CD8-positive, alpha-beta memory T cell (primary cell): ENCODE results near the gene RAPGEF1. TPM values are rescaled to one million over a fixed set of nuclear protein-coding genes. Genes with fewer than 3 reads are reported as not detected.

ENCODE experiments used
- CTCF ChIA-PET: fragments of 350-600 bp; sonication (Branson Sonifier 250); formaldehyde crosslinking; loops from one replicate; lab custom pipeline; 2021; ENCODE audit warnings: antibody characterized with exemption; lab: Charles Lee
- POLR2A ChIA-PET: fragments of 350-600 bp; sonication (Branson Sonifier 250); formaldehyde crosslinking; loops from one replicate; lab custom pipeline; 2021; ENCODE audit warnings: antibody characterized with exemption; lab: Charles Lee
- DNase-seq, 5 donors: peaks; one replicate each; pipeline versions ENCODE4 v3.0.0 to v3.0.0-alpha.2; 2020 to 2022; ENCODE audit warnings: mixed read lengths in 1 of 5
- H3K27ac ChIP-seq: one replicate; pipeline ENCODE4 v1.7.0; 2013; ENCODE audit warnings: low read depth, mild to moderate bottlenecking, low read length, moderate library complexity
- H3K27me3 ChIP-seq: 2 replicates; pipeline ENCODE4 v1.7.0; 2013; ENCODE audit warnings: low read length, mild to moderate bottlenecking; ENCODE audit not compliant: insufficient read depth, poor library complexity, severe bottlenecking
- H3K36me3 ChIP-seq: 2 replicates; pipeline ENCODE4 v1.7.0; 2013; ENCODE audit warnings: mild to moderate bottlenecking, low read length, moderate library complexity; ENCODE audit not compliant: insufficient read depth
- H3K4me1 ChIP-seq: 2 replicates; pipeline ENCODE4 v1.7.0; 2013; ENCODE audit warnings: mild to moderate bottlenecking, low read length, moderate library complexity; ENCODE audit not compliant: insufficient read depth
- H3K4me3 ChIP-seq: 2 replicates; pipeline ENCODE4 v1.7.0; 2013; ENCODE audit warnings: mild to moderate bottlenecking, low read length
- H3K9me3 ChIP-seq: 2 replicates; pipeline ENCODE4 v1.7.0; 2013; ENCODE audit warnings: mild to moderate bottlenecking, low read length
- H3K27ac Mint-ChIP-seq, 8 donors: one replicate each; pipeline ENCODE4 v1.8.0; 2020 to 2021; ENCODE audit warnings: mixed read lengths in 8 of 8, mild to moderate bottlenecking in 6 of 8, inconsistent platforms in 3 of 8, moderate library complexity in 3 of 8
- H3K27me3 Mint-ChIP-seq, 2 donors: one replicate each; pipeline ENCODE4 v1.8.0; 2020 to 2021; ENCODE audit warnings: mixed read lengths in 2 of 2, mild to moderate bottlenecking in 1 of 2, moderate library complexity in 1 of 2
- H3K36me3 Mint-ChIP-seq, 3 donors: one replicate each; pipeline ENCODE4 v1.8.0; 2020 to 2021; ENCODE audit warnings: mixed read lengths in 3 of 3, inconsistent platforms in 1 of 3, mild to moderate bottlenecking in 1 of 3
- H3K4me1 Mint-ChIP-seq, 3 donors: one replicate each; pipeline ENCODE4 v1.8.0; 2020 to 2021; ENCODE audit warnings: mixed read lengths in 3 of 3, inconsistent platforms in 1 of 3, mild to moderate bottlenecking in 1 of 3
- H3K4me3 Mint-ChIP-seq, 7 donors: one replicate each; pipeline ENCODE4 v1.8.0; 2020 to 2021; ENCODE audit warnings: mixed read lengths in 7 of 7, mild to moderate bottlenecking in 6 of 7, moderate library complexity in 4 of 7, inconsistent platforms in 2 of 7
- H3K9me3 Mint-ChIP-seq, 5 donors: one replicate each; pipeline ENCODE4 v1.8.0; 2020 to 2022; ENCODE audit warnings: mixed read lengths in 5 of 5, mild to moderate bottlenecking in 3 of 5, moderate library complexity in 2 of 5, inconsistent platforms in 1 of 5
- polyA plus RNA-seq: library from polyadenylated mRNA; unstranded; fragments of 300-500 nt; fragmentation: Illumina TruSeq; gene quantifications from one replicate; pipeline ENCODE4 v1.2.3, GENCODE V29; 2021
- total RNA-seq, 2 experiments: library from RNA; stranded (reverse); gene quantifications; one replicate each; pipeline ENCODE4 v1.2.3, GENCODE V29; 2021

RAPGEF1 gene
- total and polyA plus RNA-seq, 3 experiments from 2014 or later, result 20.1 to 148 (median 145) TPM

DNA sequence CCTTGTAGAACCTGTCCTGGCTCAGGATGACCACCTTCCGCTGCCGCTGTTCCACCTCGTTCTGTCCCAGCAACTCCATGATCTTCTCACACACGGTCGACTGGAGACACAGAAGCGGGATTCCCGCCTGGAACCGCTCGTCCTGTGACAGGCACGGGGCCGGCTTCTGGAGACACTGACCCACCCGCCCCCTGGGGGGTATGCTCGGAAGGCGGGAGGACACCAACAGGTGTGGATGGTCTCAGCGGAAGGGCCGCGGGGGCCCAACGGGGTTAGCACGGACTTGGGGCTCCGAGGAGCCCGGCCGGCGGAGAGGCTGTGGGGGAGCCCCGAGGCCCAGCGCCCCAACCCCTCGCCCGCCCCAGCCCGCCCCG is 209.3 kb downstream of the RAPGEF1 start:
- Mint-ChIP-seq H3K27ac (peak overlapping the region in 4 of 8 donors; percentile 14 to 64 (median 38)), H3K36me3 (peaks cover 0 to 45% (median 8%) of the 10 kb centered on the region in 3 donors), H3K9me3 (peaks cover 0 to 2% (median 0%) of the 10 kb centered on the region in 5 donors), H3K4me3 (peak overlapping the region; percentile 52 to 81 (median 67)), H3K27me3 (peaks cover 0 to 2% of the 10 kb centered on the region in 2 donors), H3K4me1 (peaks cover 26 to 36% (median 26%) of the 10 kb centered on the region in 3 donors)
- peak overlapping the region; percentile 66 for H3K4me3 ChIP-seq
- peak overlapping the region; percentile 54 for H3K27ac ChIP-seq
- H3K27me3 ChIP-seq, result no peaks in the 10 kb centered on the region
- no peak for DNase-seq
- CTCF ChIA-PET, result no interaction called here
- peaks cover 4% of the 10 kb centered on the region for H3K36me3 ChIP-seq
- H3K9me3 ChIP-seq, result no peaks in the 10 kb centered on the region
- POLR2A ChIA-PET, result no interaction called here
- peaks cover 27% of the 10 kb centered on the region for H3K4me1 ChIP-seq

DNA sequence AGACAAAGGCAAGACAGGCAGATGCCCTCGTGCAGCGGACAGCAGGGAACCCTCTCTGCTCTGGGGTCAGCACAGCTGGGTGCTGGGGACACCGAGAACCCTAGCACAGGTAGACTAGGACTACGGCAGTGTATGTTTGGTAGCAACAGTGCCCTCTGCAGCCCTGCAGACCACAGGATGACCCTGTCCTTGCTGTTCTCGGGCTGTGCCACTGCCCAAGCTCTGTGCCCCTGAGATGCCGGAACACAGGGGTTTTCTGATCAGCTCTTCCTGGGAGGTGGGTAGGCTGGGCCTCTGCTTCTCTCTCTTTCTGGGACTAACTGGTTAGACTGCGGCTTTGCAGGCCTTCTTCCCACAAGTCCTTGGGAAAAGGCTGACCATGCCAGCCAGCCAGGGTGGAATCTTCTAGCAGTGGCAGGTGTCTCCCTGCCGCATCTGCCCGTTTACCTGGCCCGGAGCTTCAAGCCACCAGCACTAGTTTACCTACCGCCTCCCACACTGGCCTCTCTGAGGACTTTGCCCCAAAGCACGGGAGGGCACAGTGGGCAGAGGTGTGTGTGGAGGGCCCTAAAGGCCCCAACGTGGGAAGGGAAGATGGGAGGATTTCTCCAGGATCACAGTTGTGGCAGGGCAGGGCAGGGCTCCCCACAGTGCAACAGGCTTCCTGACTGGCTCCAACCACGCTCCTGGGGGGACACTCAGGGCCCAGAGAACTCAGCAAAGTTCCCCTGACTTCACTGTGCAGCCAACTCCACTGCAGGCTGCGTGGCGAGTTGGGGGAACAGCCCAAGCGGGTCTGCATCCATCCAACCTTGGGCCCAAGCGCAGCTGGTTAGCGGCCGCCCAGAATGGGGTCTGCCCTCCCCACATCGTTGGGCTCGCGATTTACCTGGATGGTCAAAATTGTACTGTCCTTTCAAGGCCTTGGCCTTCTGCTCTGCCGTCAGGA is 210.0 kb downstream of the RAPGEF1 start:
- Mint-ChIP-seq H3K9me3 (peaks cover 0 to 2% (median 0%) of the 10 kb centered on the region in 5 donors), H3K4me1 (peaks cover 23 to 30% (median 24%) of the 10 kb centered on the region in 3 donors), H3K4me3 (peak overlapping the region; percentile 63 to 81 (median 69)), H3K36me3 (peaks cover 0 to 50% (median 8%) of the 10 kb centered on the region in 3 donors), H3K27ac (peak overlapping the region in 7 of 8 donors; percentile 14 to 79 (median 66)), H3K27me3 (no peaks in the 10 kb centered on the region)
- Histone ChIP-seq H3K4me1 (peaks cover 20% of the 10 kb centered on the region), H3K4me3 (peak overlapping the region; percentile 66), H3K9me3 (no peaks in the 10 kb centered on the region), H3K27me3 (no peaks in the 10 kb centered on the region), H3K36me3 (peaks cover 4% of the 10 kb centered on the region), H3K27ac (peak overlapping the region; percentile 54)
- DNase-seq, result no peak
- POLR2A ChIA-PET, result no interaction called here
- CTCF ChIA-PET, result no interaction called here

DNA sequence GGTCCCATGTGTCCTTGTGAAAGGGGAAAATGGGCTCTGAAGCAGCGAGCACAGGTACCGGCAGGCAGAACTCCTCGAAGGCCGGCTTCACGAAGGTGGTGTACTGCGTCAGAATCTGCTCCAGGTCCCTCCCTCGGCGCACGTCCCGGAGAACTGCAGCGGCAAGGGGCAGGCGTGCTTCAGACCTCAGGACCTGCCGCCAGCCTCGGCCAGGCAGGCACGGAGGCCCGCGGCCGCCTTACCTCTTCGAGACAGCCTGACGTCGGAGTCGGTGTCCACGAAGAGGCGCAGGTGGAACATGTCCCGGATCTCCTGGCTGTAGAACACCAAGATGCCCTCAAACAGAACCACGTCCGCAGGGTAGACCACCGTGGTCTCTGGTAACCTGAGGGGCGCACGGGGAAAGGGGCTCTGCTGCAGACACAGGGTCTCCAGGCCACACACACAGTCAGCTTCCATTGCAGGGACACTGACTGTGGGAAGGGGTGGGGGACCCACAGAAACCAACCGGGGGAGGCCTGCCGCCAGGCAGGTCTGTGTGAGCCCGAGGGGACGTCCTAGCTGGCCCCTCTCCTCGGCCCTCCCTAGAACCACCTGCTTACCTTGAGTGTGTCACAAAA is 210.9 kb downstream of the RAPGEF1 start:
- Histone ChIP-seq H3K27me3 (no peaks in the 10 kb centered on the region), H3K4me3 (no peak overlapping the region), H3K4me1 (peaks cover 12% of the 10 kb centered on the region), H3K27ac (no peak overlapping the region), H3K36me3 (peaks cover 10% of the 10 kb centered on the region), H3K9me3 (no peaks in the 10 kb centered on the region)
- POLR2A ChIA-PET, result no interaction called here
- peaks cover 0 to 59% (median 8%) of the 10 kb centered on the region in 3 donors for H3K36me3 Mint-ChIP-seq
- CTCF ChIA-PET, result no interaction called here
- H3K27me3 Mint-ChIP-seq, result no peaks in the 10 kb centered on the region
- H3K4me1 Mint-ChIP-seq, result peaks cover 16 to 22% (median 17%) of the 10 kb centered on the region in 3 donors
- peaks cover 0 to 2% (median 0%) of the 10 kb centered on the region in 5 donors for H3K9me3 Mint-ChIP-seq
- peak overlapping the region; percentile 34 to 80 (median 65) for H3K4me3 Mint-ChIP-seq
- H3K27ac Mint-ChIP-seq, result no peak overlapping the region
- peak in 1 of 5 donors; percentile 47 for DNase-seq

DNA sequence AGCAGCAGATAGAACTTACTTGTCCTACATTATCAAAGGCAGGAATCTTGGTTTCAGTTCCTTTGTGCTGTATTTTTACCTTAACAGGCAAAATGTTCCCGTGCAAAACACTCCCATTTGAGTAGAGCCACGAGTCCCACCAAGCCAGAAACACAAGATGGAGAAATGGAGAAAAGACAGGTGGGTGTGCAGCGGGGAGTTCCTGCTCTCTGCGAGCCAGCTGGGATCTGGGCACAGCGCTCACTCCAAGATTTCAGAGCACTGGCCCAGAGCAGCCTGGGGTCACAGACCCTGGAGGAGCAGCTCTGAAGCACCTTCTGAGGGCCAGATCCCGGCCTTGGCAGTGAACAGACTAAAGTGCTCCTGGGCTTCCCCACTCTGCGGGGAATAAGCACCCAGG is 211.7 kb downstream of the RAPGEF1 start:
- Mint-ChIP-seq H3K36me3 (peaks cover 0 to 67% (median 9%) of the 10 kb centered on the region in 3 donors), H3K27ac (peak overlapping the region in 1 of 8 donors; percentile 50), H3K27me3 (no peaks in the 10 kb centered on the region), H3K4me3 (peak overlapping the region; percentile 34 to 85 (median 44)), H3K9me3 (peaks cover 0 to 2% (median 0%) of the 10 kb centered on the region in 5 donors), H3K4me1 (peaks cover 16 to 22% (median 17%) of the 10 kb centered on the region in 3 donors)
- H3K36me3 ChIP-seq, result peaks cover 10% of the 10 kb centered on the region
- CTCF ChIA-PET, result no interaction called here
- DNase-seq, result no peak
- no peaks in the 10 kb centered on the region for H3K27me3 ChIP-seq
- no peak overlapping the region for H3K4me3 ChIP-seq
- H3K9me3 ChIP-seq, result no peaks in the 10 kb centered on the region
- POLR2A ChIA-PET, result no interaction called here
- H3K4me1 ChIP-seq, result peaks cover 12% of the 10 kb centered on the region
- H3K27ac ChIP-seq, result no peak overlapping the region

Other genes with a start within 250 kb of the RAPGEF1 start
- gene POMT1, start 237.2 kb downstream of the RAPGEF1 start, total RNA-seq, result 10 to 100 TPM; 31.6 to 35.3 TPM
- gene POMT1, start 237.2 kb downstream of the RAPGEF1 start, polyA plus RNA-seq, result 18.4 TPM
- gene UCK1, start 208.8 kb downstream of the RAPGEF1 start, total RNA-seq, result 10 to 100 TPM; 22.2 to 23.1 TPM
- 34.4 TPM for gene UCK1, start 208.8 kb downstream of the RAPGEF1 start, polyA plus RNA-seq
- gene PRRT1B, start 194.6 kb downstream of the RAPGEF1 start, total RNA-seq, result not detected
- gene PRRT1B, start 194.6 kb downstream of the RAPGEF1 start, polyA plus RNA-seq, result not detected